ENCODE results near the gene ZNF777. TPM values are rescaled to one million over a fixed set of nuclear protein-coding genes. Genes with fewer than 3 reads are reported as not detected.

ZNF777 gene
- total and polyA plus RNA-seq, 2 of the 4 experiments (the other 2 are of a cell fraction), result 3.2 to 6.5 TPM

- Histone ChIP-seq H3K56ac (ENCODE audit: extremely low read depth, insufficient read depth, low read length) (no peak overlapping the region), H3K14ac (replicated peaks; ENCODE audit: low read depth, low read length) (no peak overlapping the region), H3K9me1 (ENCODE audit: insufficient read depth, low read length) (no peaks in the 10 kb centered on the region; the same call in 1 of the 2 replicates), H4K91ac (ENCODE audit: insufficient read depth, low read depth, low read length) (no peak overlapping the region), H2BK120ac (ENCODE audit: low read depth, low read length) (no peak overlapping the region), H2BK5ac (ENCODE audit: low read depth, low read length, poor library complexity, severe bottlenecking) (no peak overlapping the region), H2AK5ac (ENCODE audit: low read depth, low read length) (no peak overlapping the region), H3K23ac (ENCODE audit: low read depth, low read length) (no peak overlapping the region), H4K8ac (ENCODE audit: low read depth in 2 of 2, low read length in 2 of 2) (no peak overlapping the region), H2AFZ (replicated peaks; ENCODE audit: low read length, poor library complexity) (no peak overlapping the region), H3K9me3 (ENCODE audit: control insufficient read depth, insufficient read depth, low read length) (no peaks in the 10 kb centered on the region), H3K4ac (ENCODE audit: low read depth, low read length) (no peak overlapping the region), H3K9ac (ENCODE audit: low read depth, low read length) (no peak overlapping the region), H4K5ac (ENCODE audit: low read depth, low read length) (no peak overlapping the region), H3K27ac (ENCODE audit: insufficient read depth, low read length) (no peak overlapping the region), H3K4me1 (ENCODE audit: control insufficient read depth, insufficient read depth, low read length) (no peaks in the 10 kb centered on the region), H3K18ac (ENCODE audit: low read depth, low read length) (no peak overlapping the region), H2BK15ac (ENCODE audit: low read depth, low read length) (no peak overlapping the region), H4K20me1 (ENCODE audit: insufficient read depth, low read length) (no peaks in the 10 kb centered on the region), H3K79me1 (ENCODE audit: low read depth in 1 of 2, low read length in 2 of 2) (peaks cover 0 to 4% of the 10 kb centered on the region in 2 experiments; a peak in 1 of 4 replicates), H2AK9ac (replicated peaks; ENCODE audit: low read depth, low read length, poor library complexity) (no peak overlapping the region), H3K36me3 (ENCODE audit: control insufficient read depth, insufficient read depth, low read length) (peaks cover 15% of the 10 kb centered on the region), H3K27me3 (ENCODE audit: control insufficient read depth, insufficient read depth, low read length) (no peaks in the 10 kb centered on the region), H3K4me2 (ENCODE audit: low read depth, low read length) (no peak overlapping the region), H3K4me3 (ENCODE audit: insufficient read depth, low read depth, low read length) (no peak overlapping the region), H2BK20ac (ENCODE audit: low read depth, low read length) (no peak overlapping the region)
- in situ Hi-C loops (cut with MboI; ENCODE audit: low sequenced_read_pairs), result no loop called here
- CTCF ChIA-PET, result no interaction called here
- TF ChIP-seq MXI1 (IDR thresholded peaks at IDR 0.05; ENCODE audit: borderline replicate concordance, low read depth, low read length) (no peak), RCOR1 (IDR thresholded peaks at IDR 0.05; ENCODE audit: insufficient replicate concordance, low read length) (no peak), CTCF (conservative IDR thresholded peaks at IDR 0.05; ENCODE audit: low read depth, low read length) (no peak)
- BruUV-seq (replicated peaks), result no TSS peak
- intact Hi-C loops (cut with micrococcal nuclease), result loop anchor here (10.0 kb wide), 1 partner anchor 198 kb away; no protein-coding TSS in a partner anchor
- dilution Hi-C loops (cut with HindIII; ENCODE audit: low sequenced_read_pairs, unreplicated experiment), result no loop called here
- no peak for DNase-seq
- ATAC-seq (ENCODE audit: low read depth), result no peak
- 100% methylated on average over 1 of the region's 4 CpGs; no CpG with 5 or more reads in 1 of the 2 experiments for WGBS, 2 experiments (ENCODE audit: extremely low coverage in 2 of 2, insufficient read length in 1 of 2)
- POLR2A ChIA-PET (ENCODE audit: unreplicated experiment), result interaction anchor here (0.6 kb wide), 1 partner anchor 126 kb away, joined by 3 read pairs; no protein-coding TSS in a partner anchor
These were observed 33.7 kb downstream of the ZNF777 start for GRCh38 chr7:149427096-149427680.

Measured in IMR-90 (cell line).